Immature natural killer cell (primary cell): Measurements from ENCODE around the gene PITPNC1. TPM values are rescaled to one million over a fixed set of nuclear protein-coding genes. Genes with fewer than 3 reads are reported as not detected.

Experiments
- DNase-seq, 3 donors: peaks; one replicate each; pipeline ENCODE4 v3.0.0; 2022; ENCODE audit warnings: mixed read lengths in 1 of 3
- H3K27ac Mint-ChIP-seq, 6 donors: one replicate each; pipeline ENCODE4 v1.8.0; 2020; ENCODE audit warnings: mixed read lengths in 6 of 6, mild to moderate bottlenecking in 5 of 6, inconsistent platforms in 4 of 6, moderate library complexity in 3 of 6
- H3K27me3 Mint-ChIP-seq, 3 donors: one replicate each; pipeline ENCODE4 v1.8.0; 2020 to 2021; ENCODE audit warnings: low read depth in 3 of 3, mild to moderate bottlenecking in 3 of 3, mixed read lengths in 3 of 3, moderate library complexity in 3 of 3, inconsistent platforms in 1 of 3
- H3K36me3 Mint-ChIP-seq, 3 donors: one replicate each; pipeline ENCODE4 v1.8.0; 2020; ENCODE audit warnings: mixed read lengths in 3 of 3, inconsistent platforms in 2 of 3, mild to moderate bottlenecking in 2 of 3
- H3K4me1 Mint-ChIP-seq, 2 donors: one replicate each; pipeline ENCODE4 v1.8.0; 2020; ENCODE audit warnings: inconsistent platforms in 2 of 2, mild to moderate bottlenecking in 2 of 2, mixed read lengths in 2 of 2, moderate library complexity in 1 of 2
- H3K4me3 Mint-ChIP-seq, 5 donors: one replicate each; pipeline ENCODE4 v1.8.0; 2020; ENCODE audit warnings: mild to moderate bottlenecking in 5 of 5, mixed read lengths in 5 of 5, inconsistent platforms in 3 of 5, moderate library complexity in 3 of 5
- H3K9me3 Mint-ChIP-seq, 6 donors: one replicate each; pipeline ENCODE4 v1.8.0; 2020; ENCODE audit warnings: mild to moderate bottlenecking in 6 of 6, mixed read lengths in 6 of 6, inconsistent platforms in 4 of 6, moderate library complexity in 3 of 6
- polyA plus RNA-seq, 3 donors: library from polyadenylated mRNA; unstranded; fragments of 300-500 nt; fragmentation: Illumina TruSeq; gene quantifications; one replicate each; pipeline ENCODE4 v1.2.3, GENCODE V29; 2021

PITPNC1 gene
- polyA plus RNA-seq, 3 donors from 2014 or later, result 119 to 155 (median 150) TPM

DNA sequence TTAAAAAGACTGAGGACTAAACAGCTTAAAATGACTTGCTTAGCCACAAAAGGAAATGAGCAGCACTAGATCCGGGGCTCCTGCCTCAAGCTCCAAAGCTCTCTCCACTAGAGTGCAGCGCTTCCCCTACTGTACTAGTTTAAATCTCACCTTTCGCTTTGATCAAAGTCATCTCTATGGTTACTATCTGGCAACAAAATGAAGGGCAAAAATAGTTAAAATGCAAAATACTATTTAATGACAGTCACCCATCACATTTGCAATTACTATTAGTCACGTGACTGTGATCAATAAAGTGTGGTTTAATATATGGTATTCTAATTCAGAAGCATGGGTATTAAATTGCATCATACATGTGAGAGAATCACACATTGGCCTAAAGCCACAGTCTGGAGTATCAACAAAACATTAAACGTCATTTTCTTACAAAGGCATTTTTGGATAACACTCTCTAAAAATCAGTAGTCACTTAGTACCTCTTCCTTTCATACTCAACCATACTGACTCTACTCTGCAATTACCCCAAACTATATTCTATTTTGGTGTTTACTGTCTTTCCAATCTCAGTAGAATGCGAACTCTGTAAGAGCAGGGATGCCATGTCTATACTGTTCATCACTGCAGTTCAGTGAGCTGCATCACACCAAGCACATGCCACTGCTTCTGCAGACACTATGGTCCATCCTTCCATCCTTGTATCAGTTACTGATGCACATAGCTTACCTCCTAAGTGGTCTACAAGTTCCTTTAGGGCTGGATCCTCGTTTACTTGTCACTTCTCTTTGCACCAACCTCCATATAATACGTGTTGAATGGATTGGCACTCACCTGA, 16.9 kb upstream of the PITPNC1 start:
- H3K4me1 Mint-ChIP-seq, result peaks cover 49 to 68% of the 10 kb centered on the region in 2 donors
- H3K27ac Mint-ChIP-seq, result peak overlapping the region; percentile 42 to 80 (median 56)
- no peaks in the 10 kb centered on the region for H3K9me3 Mint-ChIP-seq
- peak overlapping the region in 4 of 5 donors; percentile 6 to 30 (median 12) for H3K4me3 Mint-ChIP-seq
- peaks cover 10 to 21% (median 12%) of the 10 kb centered on the region in 3 donors for H3K36me3 Mint-ChIP-seq
- H3K27me3 Mint-ChIP-seq, result peaks cover 0 to 2% (median 0%) of the 10 kb centered on the region in 3 donors
- peak; percentile 26 to 34 (median 30) for DNase-seq

DNA sequence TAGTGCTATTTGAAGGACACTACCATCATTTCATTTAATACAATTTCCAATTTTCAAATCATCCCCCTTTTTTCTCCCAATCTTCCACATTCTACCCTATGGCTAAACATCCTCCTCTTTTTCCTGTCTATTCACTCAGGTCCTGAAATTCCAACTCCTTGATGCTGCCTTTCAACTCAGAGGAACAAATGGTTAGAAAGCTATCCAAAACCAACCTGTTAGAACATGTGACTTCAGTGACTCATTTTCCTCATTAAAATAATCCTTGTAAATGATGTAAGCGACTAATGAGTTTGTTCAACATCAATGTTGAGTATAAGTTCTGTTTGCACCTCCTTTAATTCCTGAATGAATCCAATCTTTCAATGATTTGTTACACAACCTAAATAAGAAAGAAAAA, 16.2 kb upstream of the PITPNC1 start:
- Mint-ChIP-seq H3K4me3 (no peak overlapping the region), H3K4me1 (peaks cover 56 to 75% of the 10 kb centered on the region in 2 donors), H3K9me3 (no peaks in the 10 kb centered on the region), H3K27ac (peak overlapping the region in 4 of 6 donors; percentile 12 to 84 (median 62)), H3K27me3 (peaks cover 0 to 2% (median 1%) of the 10 kb centered on the region in 3 donors), H3K36me3 (peaks cover 5 to 14% (median 7%) of the 10 kb centered on the region in 3 donors)
- no peak for DNase-seq

DNA sequence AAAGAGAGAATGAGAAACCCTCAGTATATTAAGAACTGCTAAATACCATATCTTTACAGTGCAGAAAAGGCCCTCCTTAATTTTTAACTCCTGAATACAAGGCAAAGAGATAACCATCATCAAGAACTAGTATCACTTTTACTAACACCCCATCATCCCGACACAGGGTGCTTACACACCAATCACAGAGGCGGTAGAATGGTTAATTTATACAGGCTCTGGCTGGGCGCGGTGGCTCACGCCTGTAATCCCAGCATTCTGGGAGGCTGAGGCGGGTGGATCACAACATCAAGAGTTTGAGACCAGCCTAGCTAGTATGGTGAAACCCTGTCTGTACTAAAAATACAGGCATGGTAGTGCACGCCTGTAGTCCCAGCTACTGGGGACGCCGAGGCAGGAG, 14.9 kb upstream of the PITPNC1 start:
- no peak overlapping the region for H3K4me3 Mint-ChIP-seq
- peaks cover 64 to 85% of the 10 kb centered on the region in 2 donors for H3K4me1 Mint-ChIP-seq
- no peak for DNase-seq
- peak overlapping the region in 2 of 6 donors; percentile 18 to 62 for H3K27ac Mint-ChIP-seq
- H3K36me3 Mint-ChIP-seq, result peaks cover 3 to 10% (median 4%) of the 10 kb centered on the region in 3 donors
- peaks cover 0 to 8% (median 6%) of the 10 kb centered on the region in 3 donors for H3K27me3 Mint-ChIP-seq
- H3K9me3 Mint-ChIP-seq, result no peaks in the 10 kb centered on the region

DNA sequence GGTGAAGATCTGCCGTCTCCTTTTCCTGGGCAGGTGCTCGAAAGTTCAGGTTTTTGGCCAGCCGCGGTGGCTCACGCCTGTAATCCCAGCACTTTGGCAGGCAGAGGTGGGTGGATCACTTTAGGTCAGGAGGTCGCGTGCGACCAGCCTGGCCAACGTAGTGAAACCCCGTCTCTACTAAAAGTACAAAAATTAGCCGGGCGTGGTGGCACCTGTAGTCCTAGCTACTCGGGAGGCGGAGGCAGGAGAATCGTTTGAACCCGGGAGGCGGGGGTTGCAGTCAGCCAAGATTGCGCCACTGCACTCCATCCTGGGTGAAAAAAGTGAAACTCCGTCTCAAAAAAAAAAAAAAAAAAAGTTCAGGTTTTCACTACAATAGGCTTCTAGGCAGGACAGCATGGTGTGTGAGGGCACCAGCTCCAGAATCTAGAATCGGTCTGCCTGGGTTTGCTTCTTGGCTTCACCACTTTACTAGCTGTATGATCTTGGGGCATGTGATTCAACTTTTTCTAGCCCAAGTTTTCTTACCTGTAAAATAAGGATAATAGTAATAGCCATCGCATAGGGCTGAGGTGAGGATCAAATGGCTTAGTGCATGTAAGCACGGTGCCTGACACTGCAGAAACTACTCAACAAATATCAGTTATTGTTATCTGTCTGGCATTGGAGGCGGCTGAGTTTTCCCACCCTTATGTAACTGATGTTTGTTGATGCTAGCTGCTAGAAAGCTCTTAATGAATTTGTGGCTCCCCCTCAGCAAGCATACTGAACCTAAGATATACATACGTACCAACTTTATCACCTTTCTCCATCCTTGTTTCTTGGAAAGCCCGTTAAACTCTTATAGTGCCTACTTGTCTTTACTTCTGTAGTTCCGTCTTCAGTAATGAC, 12.0 kb upstream of the PITPNC1 start:
- H3K27me3 Mint-ChIP-seq, result peaks cover 0 to 8% (median 4%) of the 10 kb centered on the region in 3 donors
- H3K4me3 Mint-ChIP-seq, result peak overlapping the region; percentile 90 to 96 (median 94)
- peaks cover 51 to 67% of the 10 kb centered on the region in 2 donors for H3K4me1 Mint-ChIP-seq
- H3K36me3 Mint-ChIP-seq, result peaks cover 3 to 6% (median 4%) of the 10 kb centered on the region in 3 donors
- no peaks in the 10 kb centered on the region for H3K9me3 Mint-ChIP-seq
- peak overlapping the region; percentile 80 to 98 (median 96) for H3K27ac Mint-ChIP-seq
- DNase-seq, result no peak

DNA sequence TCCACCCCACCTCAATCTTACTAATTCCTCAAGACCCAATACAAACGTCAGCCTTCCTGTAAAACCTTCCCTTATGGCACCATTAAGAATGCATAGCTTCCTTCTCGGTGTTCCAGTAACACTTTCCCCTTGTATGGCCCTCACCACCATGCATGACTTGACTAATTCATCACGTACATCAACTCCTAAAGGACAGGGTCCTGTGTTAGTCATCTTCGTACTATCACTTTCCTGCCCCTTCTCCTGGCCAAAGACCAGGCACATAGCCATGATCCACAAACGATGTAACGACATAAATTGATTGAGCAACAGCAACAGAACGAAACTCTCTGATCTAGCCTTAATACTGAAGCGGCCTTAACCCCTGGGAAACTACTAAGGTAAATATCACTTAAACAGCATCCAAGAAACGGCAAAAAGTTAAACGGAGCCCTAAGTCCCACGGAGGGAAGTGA, 11.3 kb upstream of the PITPNC1 start:
- Mint-ChIP-seq H3K9me3 (no peaks in the 10 kb centered on the region), H3K27ac (peak overlapping the region; percentile 80 to 98 (median 96)), H3K36me3 (peaks cover 3 to 6% (median 4%) of the 10 kb centered on the region in 3 donors), H3K4me1 (peaks cover 44 to 61% of the 10 kb centered on the region in 2 donors), H3K27me3 (peaks cover 0 to 8% (median 4%) of the 10 kb centered on the region in 3 donors), H3K4me3 (peak overlapping the region; percentile 90 to 96 (median 94))
- no peak for DNase-seq

DNA sequence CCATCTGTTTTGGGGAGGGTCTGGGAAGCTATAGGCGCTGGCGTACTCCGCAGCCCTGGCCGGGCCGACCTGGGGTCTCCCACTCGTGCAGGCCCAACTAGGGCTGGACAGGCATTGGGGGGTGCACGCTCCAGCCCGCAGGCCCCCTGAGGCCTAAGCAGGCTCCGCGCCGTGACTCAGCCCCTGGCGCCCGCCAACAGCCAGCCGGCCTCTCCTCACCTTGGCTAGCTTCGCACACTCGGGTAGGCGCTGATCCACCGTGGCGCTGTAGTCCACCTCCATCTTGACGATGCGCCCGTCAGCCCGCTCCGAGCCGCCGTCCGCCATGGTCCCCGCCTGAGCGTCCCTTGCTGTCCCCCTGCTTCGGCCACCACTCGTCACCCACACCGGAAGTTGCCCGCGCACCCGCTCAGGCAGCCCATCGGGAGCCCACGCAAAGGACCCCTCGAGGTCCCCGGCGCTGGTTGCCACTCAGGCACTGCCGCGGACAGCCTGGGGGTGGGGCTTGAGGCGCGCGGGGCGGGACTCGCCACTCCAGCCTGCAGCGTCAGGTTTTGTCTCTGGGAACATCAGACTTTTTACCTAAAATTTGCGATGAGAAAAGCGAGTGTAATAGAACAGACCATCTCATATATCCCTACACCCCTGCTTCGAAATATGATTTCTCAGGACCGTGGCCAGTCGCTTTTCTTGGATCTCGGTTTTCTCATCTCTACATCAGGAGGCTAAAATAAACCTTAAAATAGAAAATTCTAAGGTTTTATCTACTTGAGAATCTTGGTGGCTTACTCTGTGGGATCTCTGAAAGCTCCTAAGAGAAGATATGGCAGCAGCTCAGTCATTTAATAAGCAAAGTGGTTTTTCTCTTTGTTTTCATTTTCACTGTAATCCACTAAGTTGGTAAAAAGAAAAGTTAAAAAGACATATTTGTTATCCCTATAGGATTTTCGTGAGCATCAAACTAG, 10.6 kb upstream of the PITPNC1 start, which contains the start of gene PSMD12:
Gene PSMD12, minus strand, starts transcription at position 385 of the 965 bp plus-strand sequence. Its CDS starts 58 bp downstream, at position 327.
- Mint-ChIP-seq H3K4me1 (peaks cover 40 to 54% of the 10 kb centered on the region in 2 donors), H3K4me3 (peak within 1 kb of the TSS; percentile 90 to 96 (median 94)), H3K36me3 (peaks cover 0 to 4% (median 3%) of the 10 kb centered on the region in 3 donors), H3K9me3 (no peaks in the 10 kb centered on the region), H3K27me3 (peaks cover 0 to 8% (median 4%) of the 10 kb centered on the region in 3 donors), H3K27ac (peak within 1 kb of the TSS; percentile 80 to 98 (median 96))
- DNase-seq, result peak; percentile 92 to 93 (median 92)

DNA sequence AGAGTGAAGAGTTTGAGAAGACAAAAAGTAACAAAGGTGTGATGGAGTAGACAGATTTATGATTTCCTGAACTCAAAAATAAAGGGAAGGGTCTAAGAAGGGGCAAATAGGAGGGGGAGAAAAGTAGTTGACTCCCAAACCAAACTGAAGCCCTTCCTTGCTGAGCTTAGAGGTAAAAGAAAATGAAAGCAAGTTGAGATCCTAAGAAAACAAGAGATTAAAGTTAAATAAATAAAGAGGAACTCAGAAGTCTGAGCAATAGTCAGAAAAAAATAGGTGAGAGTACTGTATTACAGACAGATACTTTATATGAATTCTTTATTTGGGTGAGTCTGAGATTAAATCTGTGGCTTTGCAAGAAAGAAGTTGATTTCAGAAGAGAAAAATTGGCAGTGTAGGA, 7.4 kb upstream of the PITPNC1 start:
- H3K27ac Mint-ChIP-seq, result no peak overlapping the region
- no peak overlapping the region for H3K4me3 Mint-ChIP-seq
- H3K4me1 Mint-ChIP-seq, result peaks cover 22 to 28% of the 10 kb centered on the region in 2 donors
- H3K9me3 Mint-ChIP-seq, result no peaks in the 10 kb centered on the region
- peaks cover 0 to 11% (median 4%) of the 10 kb centered on the region in 3 donors for H3K27me3 Mint-ChIP-seq
- no peaks in the 10 kb centered on the region for H3K36me3 Mint-ChIP-seq
- no peak for DNase-seq

DNA sequence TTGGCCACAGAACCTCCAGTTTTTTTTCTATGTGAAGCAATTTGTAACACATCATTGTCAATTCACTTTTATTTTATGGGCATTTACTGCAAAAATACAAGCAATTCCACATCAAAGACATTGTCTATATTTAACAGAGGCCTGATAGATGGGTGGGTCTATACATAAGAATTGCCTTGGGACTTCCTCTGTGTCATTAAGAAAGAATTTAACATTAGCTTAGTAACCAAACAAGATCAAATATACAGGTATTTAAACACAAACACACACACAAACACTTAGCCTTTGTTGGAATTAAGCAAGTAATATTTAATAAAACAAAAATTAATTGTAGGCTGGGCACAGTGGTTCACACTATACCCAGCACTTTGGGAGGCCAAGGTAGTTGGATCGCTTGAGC, 4.3 kb upstream of the PITPNC1 start:
- Mint-ChIP-seq H3K4me3 (no peak overlapping the region), H3K4me1 (peaks cover 19 to 21% of the 10 kb centered on the region in 2 donors), H3K27ac (no peak overlapping the region), H3K36me3 (no peaks in the 10 kb centered on the region), H3K9me3 (no peaks in the 10 kb centered on the region), H3K27me3 (peaks cover 2 to 10% (median 5%) of the 10 kb centered on the region in 3 donors)
- no peak for DNase-seq

DNA sequence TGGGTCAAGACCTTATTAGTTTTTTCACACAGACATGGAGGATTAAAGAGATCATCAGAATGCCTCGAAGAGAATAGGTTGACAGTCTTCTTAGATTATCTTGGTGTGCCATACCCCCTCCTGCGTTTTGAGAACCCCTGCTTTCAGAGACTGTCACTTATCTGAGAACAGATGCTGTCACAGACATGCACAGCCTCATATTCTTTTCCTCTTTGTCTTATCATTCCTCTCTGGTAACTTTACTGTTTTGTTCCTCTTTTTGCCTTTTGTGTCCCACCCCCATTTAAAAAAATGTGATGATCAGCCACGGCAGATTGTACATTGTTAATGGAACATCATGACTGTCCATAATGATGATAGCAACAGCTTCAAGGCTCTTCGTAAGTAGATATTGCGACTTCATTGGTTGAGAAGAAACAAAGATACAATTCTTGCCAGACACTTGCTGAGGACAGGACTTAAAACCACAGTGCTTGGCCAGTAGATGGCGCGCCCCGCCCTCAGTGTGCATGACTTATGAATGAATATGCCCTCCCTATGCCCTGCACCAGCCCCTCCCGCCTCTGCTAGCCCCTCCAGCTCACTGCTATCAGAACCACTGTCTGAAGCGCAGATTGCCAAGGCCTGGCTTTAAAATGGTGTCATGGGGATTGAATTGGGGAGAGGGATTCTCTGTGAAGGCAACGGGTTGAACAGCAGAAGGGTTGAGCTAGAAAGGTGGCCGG, 2.6 kb upstream of the PITPNC1 start:
- Mint-ChIP-seq H3K9me3 (no peaks in the 10 kb centered on the region), H3K27me3 (peaks cover 9 to 14% (median 9%) of the 10 kb centered on the region in 3 donors), H3K36me3 (peaks cover 0 to 6% (median 3%) of the 10 kb centered on the region in 3 donors), H3K4me3 (peak overlapping the region; percentile 49 to 75 (median 71)), H3K27ac (peak overlapping the region; percentile 17 to 91 (median 84)), H3K4me1 (peaks cover 25 to 28% of the 10 kb centered on the region in 2 donors)
- DNase-seq, result peak; percentile 80 to 84 (median 82)

DNA sequence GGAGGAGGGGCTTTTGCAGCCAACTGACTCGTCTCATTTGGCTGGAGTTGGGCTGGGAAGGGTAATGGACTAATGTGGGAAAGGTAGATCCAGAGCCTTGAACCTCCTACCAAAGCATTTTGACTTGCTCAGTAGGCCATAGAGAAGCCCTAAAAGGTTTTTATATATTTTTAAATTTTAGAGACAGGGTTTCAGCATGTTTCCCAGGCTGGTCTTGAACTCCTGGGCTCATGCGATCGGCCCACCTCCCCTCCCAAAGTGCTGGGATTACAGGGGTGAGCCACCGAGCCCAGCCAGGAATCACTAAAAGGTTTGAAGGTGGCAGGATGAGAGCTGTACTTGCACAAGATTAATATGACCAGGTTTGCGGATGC, 2.0 kb upstream of the PITPNC1 start:
- H3K27ac Mint-ChIP-seq, result peak overlapping the region in 5 of 6 donors; percentile 17 to 91 (median 89)
- peak overlapping the region in 3 of 5 donors; percentile 51 to 75 (median 71) for H3K4me3 Mint-ChIP-seq
- peaks cover 0 to 6% (median 3%) of the 10 kb centered on the region in 3 donors for H3K36me3 Mint-ChIP-seq
- peaks cover 31 to 34% of the 10 kb centered on the region in 2 donors for H3K4me1 Mint-ChIP-seq
- no peaks in the 10 kb centered on the region for H3K9me3 Mint-ChIP-seq
- peaks cover 9 to 14% (median 9%) of the 10 kb centered on the region in 3 donors for H3K27me3 Mint-ChIP-seq
- no peak for DNase-seq

DNA sequence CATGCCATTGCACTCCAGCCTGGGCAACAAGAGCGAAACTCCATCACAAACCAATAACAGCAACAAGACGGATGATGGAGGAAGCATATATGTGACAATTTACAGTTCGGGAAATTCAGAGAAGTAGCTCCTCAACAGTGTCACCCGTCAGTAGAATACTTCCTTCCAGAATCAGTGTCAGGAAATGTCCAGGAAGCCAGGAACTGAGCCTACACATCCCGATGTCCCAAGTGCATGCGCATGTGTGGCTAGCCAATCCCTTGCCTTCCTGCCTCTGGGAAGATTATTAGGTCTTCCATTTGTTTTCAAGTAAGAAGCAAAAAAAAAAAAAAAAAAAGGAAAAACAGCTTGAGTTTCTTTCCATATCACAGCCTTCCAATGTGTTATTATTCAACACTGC, 1.4 kb upstream of the PITPNC1 start:
- H3K4me3 Mint-ChIP-seq, result peak overlapping the region; percentile 4 to 86 (median 30)
- peaks cover 9 to 14% (median 9%) of the 10 kb centered on the region in 3 donors for H3K27me3 Mint-ChIP-seq
- H3K4me1 Mint-ChIP-seq, result peaks cover 37 to 40% of the 10 kb centered on the region in 2 donors
- DNase-seq, result no peak
- H3K9me3 Mint-ChIP-seq, result no peaks in the 10 kb centered on the region
- H3K27ac Mint-ChIP-seq, result peak overlapping the region in 4 of 6 donors; percentile 13 to 92 (median 27)
- H3K36me3 Mint-ChIP-seq, result peaks cover 0 to 6% (median 3%) of the 10 kb centered on the region in 3 donors

DNA sequence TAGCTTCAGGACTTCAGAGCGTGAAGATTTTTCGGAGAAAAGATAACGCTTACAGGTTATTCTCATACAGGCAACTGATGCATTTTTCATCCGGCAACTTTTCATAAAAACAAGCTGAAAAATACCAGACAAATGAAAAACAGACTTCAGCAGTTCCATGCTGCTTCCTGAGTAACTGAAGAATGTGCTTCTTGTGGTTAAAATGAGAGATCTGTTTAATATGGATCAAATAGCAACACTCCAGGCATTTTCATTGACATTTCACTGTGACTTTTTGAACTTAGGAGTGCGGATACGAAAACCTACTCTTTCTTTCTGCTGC, 705 bp upstream of the PITPNC1 start:
- Mint-ChIP-seq H3K36me3 (peaks cover 0 to 6% (median 3%) of the 10 kb centered on the region in 3 donors), H3K9me3 (no peaks in the 10 kb centered on the region), H3K27me3 (peaks cover 9 to 14% (median 9%) of the 10 kb centered on the region in 3 donors), H3K27ac (peak overlapping the region; percentile 81 to 96 (median 92)), H3K4me1 (peaks cover 38 to 40% of the 10 kb centered on the region in 2 donors), H3K4me3 (peak overlapping the region; percentile 84 to 89 (median 86))
- DNase-seq, result no peak
